ENCODE results near the gene PUM2. TPM values are rescaled to one million over a fixed set of nuclear protein-coding genes. Genes with fewer than 3 reads are reported as not detected.

PUM2 gene
- total RNA-seq, 1 donor from 2014 or later = 76.6 TPM

- intact Hi-C loops (cut with DNase I) = no loop called here
- TF ChIP-seq CTCF (IDR thresholded peaks at IDR 0.05) = no peak
- TF ChIP-seq POLR2AphosphoS5 (IDR thresholded peaks at IDR 0.05; ENCODE audit: insufficient read depth in 1 of 2, low read depth in 1 of 2) = no peak
- TF ChIP-seq POLR2A (IDR thresholded peaks at IDR 0.05) = no peak
- Histone ChIP-seq H3K4me3 (no peak overlapping the region), H3K36me3 (no peaks in the 10 kb centered on the region), H3K27me3 (no peaks in the 10 kb centered on the region), H3K27ac (no peak overlapping the region), H3K4me1 (no peaks in the 10 kb centered on the region), H3K9me3 (no peaks in the 10 kb centered on the region)
- DNase-seq (ENCODE audit: extremely low spot score in 2 of 2) = peak; percentile 52 to 78
These were observed 45.8 kb upstream of the PUM2 start for GRCh38 chr2:20396356-20397000.

GRCh38 chr2:20393986-20394385 is 43.3 kb upstream of the PUM2 start:
- DNase-seq (ENCODE audit: extremely low spot score in 2 of 2) = peak in 1 of 2 donors; percentile 56
- Histone ChIP-seq H3K27me3 (no peaks in the 10 kb centered on the region), H3K9me3 (no peaks in the 10 kb centered on the region), H3K27ac (no peak overlapping the region), H3K36me3 (no peaks in the 10 kb centered on the region), H3K4me3 (no peak overlapping the region), H3K4me1 (no peaks in the 10 kb centered on the region)
- intact Hi-C loops (cut with DNase I) = no loop called here
- TF ChIP-seq POLR2A (IDR thresholded peaks at IDR 0.05) (no peak), POLR2AphosphoS5 (IDR thresholded peaks at IDR 0.05; ENCODE audit: insufficient read depth in 1 of 2, low read depth in 1 of 2) (no peak)

GRCh38 chr2:20391951-20392699 is 41.5 kb upstream of the PUM2 start:
- Histone ChIP-seq H3K4me3 (no peak overlapping the region), H3K27ac (no peak overlapping the region), H3K27me3 (no peaks in the 10 kb centered on the region), H3K36me3 (no peaks in the 10 kb centered on the region), H3K4me1 (no peaks in the 10 kb centered on the region), H3K9me3 (no peaks in the 10 kb centered on the region)
- intact Hi-C loops (cut with DNase I) = no loop called here
- peak in 1 of 2 donors; percentile 83 for DNase-seq (ENCODE audit: extremely low spot score in 2 of 2)
- TF ChIP-seq POLR2A (IDR thresholded peaks at IDR 0.05) (no peak), POLR2AphosphoS5 (IDR thresholded peaks at IDR 0.05; ENCODE audit: insufficient read depth in 1 of 2, low read depth in 1 of 2) (no peak), CTCF (IDR thresholded peaks at IDR 0.05) (no peak)

GRCh38 chr2:20390524-20391123 is 40.0 kb upstream of the PUM2 start:
- no peaks in the 10 kb centered on the region for H3K27me3 ChIP-seq
- H3K4me1 ChIP-seq = no peaks in the 10 kb centered on the region
- no peak for TF ChIP-seq POLR2A (IDR thresholded peaks at IDR 0.05)
- TF ChIP-seq CTCF (IDR thresholded peaks at IDR 0.05) = no peak
- TF ChIP-seq POLR2AphosphoS5 (IDR thresholded peaks at IDR 0.05; ENCODE audit: insufficient read depth in 1 of 2, low read depth in 1 of 2) = no peak
- intact Hi-C loops (cut with DNase I) = no loop called here
- DNase-seq (ENCODE audit: extremely low spot score in 2 of 2) = peak in 1 of 2 donors; percentile 74
- no peaks in the 10 kb centered on the region for H3K9me3 ChIP-seq
- H3K36me3 ChIP-seq = no peaks in the 10 kb centered on the region
- H3K27ac ChIP-seq = no peak overlapping the region
- no peak overlapping the region for H3K4me3 ChIP-seq

- no peak for TF ChIP-seq POLR2A (IDR thresholded peaks at IDR 0.05)
- no peak for TF ChIP-seq POLR2AphosphoS5 (IDR thresholded peaks at IDR 0.05; ENCODE audit: insufficient read depth in 1 of 2, low read depth in 1 of 2)
- TF ChIP-seq CTCF (IDR thresholded peaks at IDR 0.05) = no peak
- no peaks in the 10 kb centered on the region for H3K9me3 ChIP-seq
- no peaks in the 10 kb centered on the region for H3K27me3 ChIP-seq
- no peak overlapping the region for H3K4me3 ChIP-seq
- H3K27ac ChIP-seq = no peak overlapping the region
- H3K36me3 ChIP-seq = no peaks in the 10 kb centered on the region
- intact Hi-C loops (cut with DNase I) = loop anchor here (5.0 kb wide), 1 partner anchor 252 kb away; no protein-coding TSS in a partner anchor
- H3K4me1 ChIP-seq = no peaks in the 10 kb centered on the region
- no peak for DNase-seq (ENCODE audit: extremely low spot score in 2 of 2)
These were observed 34.3 kb upstream of the PUM2 start for GRCh38 chr2:20384953-20385352.

Measured in vagina (tissue), 2 donors.